OCI-LY1 (cell line): ENCODE measurements around the gene BAIAP2.

Experiments used
- CTCF ChIP-seq: fragments of 200-600 bp; sonication (generic), shearing (Covaris generic); IDR thresholded peaks from 2 replicates; pipeline ENCODE4 v1.5.1; 2017; ENCODE audit warnings: mild to moderate bottlenecking, antibody characterized with exemption, low read length, moderate library complexity, mixed read lengths
- EZH2 ChIP-seq: fragments of 200-600 bp; sonication (generic), shearing (Covaris generic); IDR thresholded peaks from 2 replicates; pipeline ENCODE4 v1.8.0; 2017; ENCODE audit warnings: borderline replicate concordance, mixed run types, mild to moderate bottlenecking, antibody characterized with exemption, low read length, moderate library complexity, mixed read lengths

DNA sequence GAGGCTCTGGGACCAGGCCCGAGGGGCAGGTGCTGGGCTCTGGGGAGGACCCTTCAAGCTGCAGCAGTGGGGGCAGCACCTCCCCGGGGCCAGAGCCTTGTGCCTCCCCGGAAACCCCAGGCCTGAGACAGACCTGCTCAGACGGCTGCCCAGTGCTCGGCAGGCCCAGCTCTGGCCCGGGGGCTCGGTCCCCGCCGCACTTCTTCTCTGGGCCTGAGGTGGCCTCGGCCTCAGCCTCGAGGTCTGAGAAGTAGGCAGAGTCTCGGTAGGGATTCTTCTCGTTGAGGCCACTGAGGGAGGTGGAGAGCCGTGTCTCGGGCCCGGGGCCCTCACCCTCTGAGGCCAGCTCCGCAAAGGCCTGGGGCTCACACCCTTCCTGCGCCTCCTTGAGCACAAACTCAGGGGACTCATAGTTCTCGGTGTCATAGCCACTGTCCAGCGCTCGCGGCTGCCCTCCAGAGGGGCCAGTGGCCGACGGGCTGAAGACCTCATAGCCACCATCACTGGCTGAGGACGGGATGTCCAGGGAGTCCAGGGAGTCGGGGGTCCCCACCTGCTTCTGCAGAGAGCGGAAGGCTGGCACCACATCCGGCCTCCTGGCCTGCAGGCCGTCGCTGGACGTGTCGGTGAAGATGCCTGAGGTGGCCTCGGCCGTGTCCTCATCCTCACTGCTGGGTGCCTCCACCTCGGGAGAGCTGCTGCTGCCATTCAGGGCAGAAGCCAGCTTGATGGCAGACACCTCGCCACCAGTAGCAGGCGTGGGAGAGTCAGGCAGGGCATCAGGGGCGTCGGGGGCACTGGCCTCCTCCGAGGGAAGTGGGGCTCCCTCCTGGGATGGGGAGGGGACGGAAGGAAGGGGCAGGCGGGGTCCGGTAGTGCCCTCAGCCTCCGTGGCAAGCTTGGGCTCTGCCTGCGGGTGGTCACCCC, 86.0 kb downstream of the BAIAP2 start:
- TF ChIP-seq EZH2 (no peak), CTCF (no peak)
